ENCODE results near the gene BTBD9. TPM values are rescaled to one million over a fixed set of nuclear protein-coding genes. Genes with fewer than 3 reads are reported as not detected.

BTBD9 gene
- total RNA-seq, 1 donor from 2014 or later, result 24.1 TPM

GRCh38 chr6:38171997-38172738 is 467.6 kb downstream of the BTBD9 start:
- H3K36me3 ChIP-seq, result no peaks in the 10 kb centered on the region
- H3K4me3 ChIP-seq, result no peak overlapping the region
- no peaks in the 10 kb centered on the region for H3K9me3 ChIP-seq
- H3K27me3 ChIP-seq, result no peaks in the 10 kb centered on the region
- intact Hi-C loops (cut with DNase I), result no loop called here
- no peak for DNase-seq (ENCODE audit: extremely low spot score in 2 of 2)
- TF ChIP-seq POLR2A (IDR thresholded peaks at IDR 0.05) (no peak), POLR2AphosphoS5 (IDR thresholded peaks at IDR 0.05; ENCODE audit: insufficient read depth in 1 of 2, low read depth in 1 of 2) (no peak)
- no peak overlapping the region for H3K27ac ChIP-seq
- no peaks in the 10 kb centered on the region for H3K4me1 ChIP-seq

- intact Hi-C loops (cut with DNase I), result no loop called here
- Histone ChIP-seq H3K27me3 (no peaks in the 10 kb centered on the region), H3K27ac (no peak overlapping the region)
Observed at GRCh38 chr6:38170666-38171355, 468.9 kb downstream of the BTBD9 start.

GRCh38 chr6:38169977-38170526 is 469.7 kb downstream of the BTBD9 start:
- Histone ChIP-seq H3K27ac (no peak overlapping the region), H3K27me3 (no peaks in the 10 kb centered on the region), H3K9me3 (no peaks in the 10 kb centered on the region), H3K4me3 (no peak overlapping the region), H3K36me3 (no peaks in the 10 kb centered on the region), H3K4me1 (no peaks in the 10 kb centered on the region)
- no peak for DNase-seq (ENCODE audit: extremely low spot score in 2 of 2)
- TF ChIP-seq POLR2A (IDR thresholded peaks at IDR 0.05) (no peak), POLR2AphosphoS5 (IDR thresholded peaks at IDR 0.05; ENCODE audit: insufficient read depth in 1 of 2, low read depth in 1 of 2) (no peak), CTCF (IDR thresholded peaks at IDR 0.05) (no peak)
- intact Hi-C loops (cut with DNase I), result no loop called here

More at GRCh38 chr6:38170666-38171355, 468.9 kb downstream of the BTBD9 start:
- DNase-seq (ENCODE audit: extremely low spot score in 2 of 2), result no peak
- Histone ChIP-seq H3K9me3 (no peaks in the 10 kb centered on the region), H3K4me3 (no peak overlapping the region), H3K4me1 (no peaks in the 10 kb centered on the region), H3K36me3 (no peaks in the 10 kb centered on the region)
- TF ChIP-seq POLR2A (IDR thresholded peaks at IDR 0.05), result no peak
- TF ChIP-seq POLR2AphosphoS5 (IDR thresholded peaks at IDR 0.05; ENCODE audit: insufficient read depth in 1 of 2, low read depth in 1 of 2), result no peak
- TF ChIP-seq CTCF (IDR thresholded peaks at IDR 0.05), result no peak

GRCh38 chr6:38169221-38169976 is 470.3 kb downstream of the BTBD9 start:
- no peaks in the 10 kb centered on the region for H3K36me3 ChIP-seq
- no peak for TF ChIP-seq CTCF (IDR thresholded peaks at IDR 0.05)
- TF ChIP-seq POLR2A (IDR thresholded peaks at IDR 0.05), result no peak
- no peak for TF ChIP-seq POLR2AphosphoS5 (IDR thresholded peaks at IDR 0.05; ENCODE audit: insufficient read depth in 1 of 2, low read depth in 1 of 2)
- DNase-seq (ENCODE audit: extremely low spot score in 2 of 2), result no peak
- H3K4me3 ChIP-seq, result no peak overlapping the region
- intact Hi-C loops (cut with DNase I), result no loop called here
- no peak overlapping the region for H3K27ac ChIP-seq
- no peaks in the 10 kb centered on the region for H3K9me3 ChIP-seq
- no peaks in the 10 kb centered on the region for H3K4me1 ChIP-seq
- no peaks in the 10 kb centered on the region for H3K27me3 ChIP-seq

- DNase-seq (ENCODE audit: extremely low spot score in 2 of 2), result no peak
- Histone ChIP-seq H3K27ac (no peak overlapping the region), H3K27me3 (no peaks in the 10 kb centered on the region), H3K4me3 (no peak overlapping the region), H3K4me1 (no peaks in the 10 kb centered on the region), H3K9me3 (no peaks in the 10 kb centered on the region), H3K36me3 (no peaks in the 10 kb centered on the region)
- TF ChIP-seq POLR2AphosphoS5 (IDR thresholded peaks at IDR 0.05; ENCODE audit: insufficient read depth in 1 of 2, low read depth in 1 of 2) (no peak), POLR2A (IDR thresholded peaks at IDR 0.05) (no peak), CTCF (IDR thresholded peaks at IDR 0.05) (no peak)
- intact Hi-C loops (cut with DNase I), result no loop called here
Observed at GRCh38 chr6:38168699-38169098, 471.0 kb downstream of the BTBD9 start.

All from vagina (tissue), 2 donors.